Parathyroid adenoma (tissue), 2 donors: ENCODE results near the gene TGFBR3.

Source experiments
- H2AFZ ChIP-seq: fragments of 300-600 bp; sonication (generic); one replicate; pipeline ENCODE4 v1.7.0; 2017; ENCODE audit warnings: antibody characterized with exemption, mild to moderate bottlenecking
- H3K27ac ChIP-seq: fragments of 300-600 bp; sonication (generic); one replicate; pipeline ENCODE4 v1.7.0; 2017
- H3K27me3 ChIP-seq: fragments of 300-600 bp; sonication (generic); one replicate; pipeline ENCODE4 v1.7.0; 2017; ENCODE audit warnings: low read length; ENCODE audit not compliant: control insufficient read depth, insufficient read depth
- H3K36me3 ChIP-seq: fragments of 300-600 bp; sonication (generic); one replicate; pipeline ENCODE4 v1.7.0; 2017; ENCODE audit warnings: low read length; ENCODE audit not compliant: control insufficient read depth, insufficient read depth
- H3K4me1 ChIP-seq: fragments of 300-600 bp; sonication (generic); one replicate; pipeline ENCODE4 v1.7.0; 2017; ENCODE audit warnings: control low read depth
- H3K4me2 ChIP-seq: fragments of 300-600 bp; sonication (generic); one replicate; pipeline ENCODE4 v1.7.0; 2017; ENCODE audit warnings: low read length
- H3K4me3 ChIP-seq: fragments of 300-600 bp; sonication (generic); one replicate; pipeline ENCODE4 v1.7.0; 2017; ENCODE audit warnings: low read depth, low read length
- H3K79me2 ChIP-seq: fragments of 300-600 bp; sonication (generic); one replicate; pipeline ENCODE4 v1.7.0; 2017; ENCODE audit warnings: control low read depth
- H3K9ac ChIP-seq: fragments of 300-600 bp; sonication (generic); one replicate; pipeline ENCODE4 v1.7.0; 2017; ENCODE audit warnings: mild to moderate bottlenecking
- H3K9me3 ChIP-seq: fragments of 300-600 bp; sonication (generic); one replicate; pipeline ENCODE4 v1.7.0; 2017; ENCODE audit warnings: low read length; ENCODE audit not compliant: control insufficient read depth
- TF ChIP-seq, protein P1 (sequence below): fragments of 300-600 bp; sonication (generic); IDR thresholded peaks from one replicate; pipeline ENCODE4 v1.7.0; 2017; ENCODE audit warnings: antibody characterized with exemption, mild to moderate bottlenecking
- donor health status: primary hyperparathyroidism.

TGFBR3 gene

DNA sequence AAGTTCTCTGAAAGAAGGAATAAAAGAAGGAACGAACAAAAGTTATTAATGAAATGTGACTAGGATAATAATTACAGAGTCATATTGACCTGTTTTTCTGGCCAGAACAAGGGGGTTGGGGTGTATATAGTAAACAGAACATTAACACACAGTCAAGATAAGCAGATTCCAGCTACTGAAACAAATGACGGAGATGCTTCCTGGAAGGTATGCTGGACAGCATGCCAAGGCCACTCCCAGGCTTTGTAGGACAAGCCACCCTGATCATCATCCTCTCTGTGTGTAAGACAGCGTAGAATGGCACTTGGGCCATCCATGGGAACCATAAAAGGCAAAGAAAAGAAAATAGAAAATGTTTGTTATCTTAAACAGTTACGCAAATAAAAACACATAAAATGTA lies 120.7 kb downstream of the TGFBR3 start:
- Histone ChIP-seq H3K4me3 (no peak overlapping the region), H3K27me3 (no peaks in the 10 kb centered on the region), H3K4me2 (no peak overlapping the region), H3K79me2 (no peaks in the 10 kb centered on the region), H3K9ac (no peak overlapping the region), H2AFZ (no peak overlapping the region), H3K9me3 (no peaks in the 10 kb centered on the region), H3K4me1 (no peaks in the 10 kb centered on the region), H3K27ac (no peak overlapping the region), H3K36me3 (no peaks in the 10 kb centered on the region)
- TF ChIP-seq, protein P1, sequence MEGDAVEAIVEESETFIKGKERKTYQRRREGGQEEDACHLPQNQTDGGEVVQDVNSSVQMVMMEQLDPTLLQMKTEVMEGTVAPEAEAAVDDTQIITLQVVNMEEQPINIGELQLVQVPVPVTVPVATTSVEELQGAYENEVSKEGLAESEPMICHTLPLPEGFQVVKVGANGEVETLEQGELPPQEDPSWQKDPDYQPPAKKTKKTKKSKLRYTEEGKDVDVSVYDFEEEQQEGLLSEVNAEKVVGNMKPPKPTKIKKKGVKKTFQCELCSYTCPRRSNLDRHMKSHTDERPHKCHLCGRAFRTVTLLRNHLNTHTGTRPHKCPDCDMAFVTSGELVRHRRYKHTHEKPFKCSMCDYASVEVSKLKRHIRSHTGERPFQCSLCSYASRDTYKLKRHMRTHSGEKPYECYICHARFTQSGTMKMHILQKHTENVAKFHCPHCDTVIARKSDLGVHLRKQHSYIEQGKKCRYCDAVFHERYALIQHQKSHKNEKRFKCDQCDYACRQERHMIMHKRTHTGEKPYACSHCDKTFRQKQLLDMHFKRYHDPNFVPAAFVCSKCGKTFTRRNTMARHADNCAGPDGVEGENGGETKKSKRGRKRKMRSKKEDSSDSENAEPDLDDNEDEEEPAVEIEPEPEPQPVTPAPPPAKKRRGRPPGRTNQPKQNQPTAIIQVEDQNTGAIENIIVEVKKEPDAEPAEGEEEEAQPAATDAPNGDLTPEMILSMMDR = no peak

- H3K4me1 ChIP-seq = no peaks in the 10 kb centered on the region
- H2AFZ ChIP-seq = no peak overlapping the region
- no peak overlapping the region for H3K9ac ChIP-seq
- no peaks in the 10 kb centered on the region for H3K9me3 ChIP-seq
- no peaks in the 10 kb centered on the region for H3K36me3 ChIP-seq
- H3K4me2 ChIP-seq = no peak overlapping the region
- TF ChIP-seq, protein P1 = no peak
- H3K4me3 ChIP-seq = no peak overlapping the region
- H3K27ac ChIP-seq = no peak overlapping the region
- no peaks in the 10 kb centered on the region for H3K79me2 ChIP-seq
- H3K27me3 ChIP-seq = no peaks in the 10 kb centered on the region
Measured at GRCh38 chr1:91764471-91765115, 121.4 kb downstream of the TGFBR3 start.

- TF ChIP-seq, protein P1 = no peak
- Histone ChIP-seq H2AFZ (no peak overlapping the region), H3K27me3 (no peaks in the 10 kb centered on the region), H3K9ac (no peak overlapping the region), H3K9me3 (no peaks in the 10 kb centered on the region), H3K36me3 (no peaks in the 10 kb centered on the region), H3K27ac (no peak overlapping the region), H3K4me2 (no peak overlapping the region), H3K79me2 (no peaks in the 10 kb centered on the region), H3K4me1 (no peaks in the 10 kb centered on the region), H3K4me3 (no peak overlapping the region)
Measured at GRCh38 chr1:91763252-91763651, 122.7 kb downstream of the TGFBR3 start.

- no peak overlapping the region for H3K9ac ChIP-seq
- TF ChIP-seq, protein P1 = no peak
- no peak overlapping the region for H3K4me2 ChIP-seq
- H3K9me3 ChIP-seq = no peaks in the 10 kb centered on the region
- no peak overlapping the region for H3K4me3 ChIP-seq
- H3K4me1 ChIP-seq = no peaks in the 10 kb centered on the region
- H3K36me3 ChIP-seq = no peaks in the 10 kb centered on the region
- H2AFZ ChIP-seq = no peak overlapping the region
- H3K27me3 ChIP-seq = no peaks in the 10 kb centered on the region
- H3K27ac ChIP-seq = no peak overlapping the region
- no peaks in the 10 kb centered on the region for H3K79me2 ChIP-seq
Measured at GRCh38 chr1:91761295-91761721, 124.6 kb downstream of the TGFBR3 start.

GRCh38 chr1:91760512-91760911 lies 125.4 kb downstream of the TGFBR3 start:
- Histone ChIP-seq H3K4me3 (no peak overlapping the region), H3K4me1 (no peaks in the 10 kb centered on the region), H3K36me3 (no peaks in the 10 kb centered on the region), H3K79me2 (no peaks in the 10 kb centered on the region), H3K9me3 (no peaks in the 10 kb centered on the region), H3K27ac (no peak overlapping the region), H3K27me3 (no peaks in the 10 kb centered on the region), H3K4me2 (no peak overlapping the region), H3K9ac (no peak overlapping the region), H2AFZ (no peak overlapping the region)
- TF ChIP-seq, protein P1 = no peak
